LNCaP clone FGC (cell line): ENCODE data around the gene C17orf67.

Experiments
- DNase-seq: peaks from one replicate; pipeline ENCODE4 v3.0.0-alpha.2; 2011; ENCODE audit warnings: low read depth
- H3K4me3 ChIP-seq: 2 replicates; pipeline ENCODE4 v1.5.1; 2011; ENCODE audit warnings: mild to moderate bottlenecking, low read depth, low read length, control low read depth
- CTCF ChIP-seq: IDR thresholded peaks from 2 replicates; pipeline ENCODE4 v1.5.1; 2012; ENCODE audit warnings: mild to moderate bottlenecking; ENCODE audit not compliant: control insufficient read depth, insufficient read depth; ENCODE audit errors: extremely low read depth

Gene C17orf67

GRCh38 chr17:56744721-56745120, 89.0 kb downstream of the C17orf67 start:
- TF ChIP-seq CTCF: no peak
- no peak for DNase-seq

GRCh38 chr17:56742601-56743000, 91.1 kb downstream of the C17orf67 start:
- DNase-seq: no peak
- H3K4me3 ChIP-seq: no peak overlapping the region
- TF ChIP-seq CTCF: no peak

More at GRCh38 chr17:56744721-56745120, 89.0 kb downstream of the C17orf67 start:
- H3K4me3 ChIP-seq: no peak overlapping the region
